Ovary (tissue), 9 donors: ENCODE measurements around the gene TADA2A. TPM values are rescaled to one million over a fixed set of nuclear protein-coding genes. Genes with fewer than 3 reads are reported as not detected.

Source experiments
- DNase-seq, 5 donors: peaks; one replicate each; pipeline ENCODE4 v3.0.0-alpha.2; 2019 to 2020
- H3K27ac ChIP-seq, 2 donors: fragments of 200-600 bp; one replicate each; pipeline versions ENCODE4 v1.5.1 to v1.8.0; 2019 to 2022
- H3K27me3 ChIP-seq: fragments of 200-600 bp; one replicate; pipeline ENCODE4 v1.8.0; 2022
- H3K36me3 ChIP-seq: fragments of 200-600 bp; sonication (generic); one replicate; pipeline ENCODE4 v1.5.1; 2019
- H3K4me1 ChIP-seq: one replicate; pipeline ENCODE4 v1.8.1; 2013; ENCODE audit warnings: mild to moderate bottlenecking, moderate library complexity; ENCODE audit not compliant: insufficient read depth
- H3K4me3 ChIP-seq: fragments of 200-600 bp; sonication (generic); one replicate; pipeline ENCODE4 v1.5.1; 2017
- H3K9me3 ChIP-seq, 2 donors: fragments of 200-600 bp in 1 of 2; sonication (generic) in 1 of 2; one replicate each; pipeline versions ENCODE4 v1.5.1 to v1.8.1; 2013 to 2019; ENCODE audit warnings: mild to moderate bottlenecking in 1 of 2, moderate library complexity in 1 of 2
- EP300 ChIP-seq: sonication (generic); formaldehyde crosslinking; IDR thresholded peaks from one replicate; pipeline ENCODE4 v1.6.1; 2017; ENCODE audit warnings: antibody characterized with exemption
- POLR2A ChIP-seq: fragments of 450-650 bp; IDR thresholded peaks from one replicate; pipeline ENCODE4 v1.6.1; 2017; ENCODE audit warnings: antibody characterized with exemption, mild to moderate bottlenecking, moderate library complexity
- WGBS, 3 donors: extraction: QIAGEN DNeasy Blood & Tissue Kit in 1 of 3; methylation state at CpG; one replicate each; pipeline versions ENCODE4 v1.1.5 to v1.1.7; 2013 to 2017; 5-methylcytosine and 5-hydroxymethylcytosine counted together
- intact Hi-C, 4 donors: fragments of 100-400 bp; cut with DNase I; formaldehyde crosslinking; loops; one replicate each; pipeline versions ENCODE4 v1.11.0 to v1.15.1; 2022 to 2023
- polyA plus RNA-seq, 2 donors: library from polyadenylated mRNA; stranded (reverse); fragments of 200-250 nt in 1 of 2; fragments of 350-450 nt in 1 of 2; fragmentation: Illumina TruSeq in 1 of 2; extraction: RNeasy Lipid Tissue Mini Kit (QIAGEN cat#74804) in 1 of 2; gene quantifications; one replicate each; pipeline ENCODE4 v1.2.3, GENCODE V29; 2013 to 2014
- total RNA-seq, 7 donors: library from RNA; depleted of rRNA in 2 of 7; stranded (reverse); fragments of >200 nt in 2 of 7; fragmentation: NEBNext Ultra II Directional in 3 of 7; extraction: Animal tissue kit (Norgen Biotek cat#: 25700) in 3 of 7; gene quantifications; one replicate each; pipeline versions ENCODE4 v1.1.0 to v1.2.4, GENCODE V29; 2016 to 2023
- TF ChIP-seq, protein P1 (sequence below), 3 donors: fragments of 450-650 bp in 2 of 3; fragments of 200-600 bp in 1 of 3; IDR thresholded peaks; one replicate each; pipeline versions ENCODE4 v1.5.1 to v1.8.0; 2016 to 2022; ENCODE audit warnings: antibody characterized with exemption in 3 of 3, mild to moderate bottlenecking in 1 of 3
- donor health status: DM: no; HTN: no; CAD: no; lungs with moderate emphysema.
- donor health status: DM: no; HTN: no; CAD: no.
- donor health status: Bipolar disorder and iron deficiency.
- donor health status: DM: yes; HTN: yes; CAD: no.
- donor health status: DM: no; HTN: no; CAD: no.
- donor health status: DM: yes; HTN: yes; CAD: no.

Gene TADA2A
- total and polyA plus RNA-seq, 9 donors, result 9.2 to 33.2 (median 23.1) TPM

GRCh38 chr17:37513711-37514110 lies 107.0 kb downstream of the TADA2A start:
- Histone ChIP-seq H3K4me3 (no peak overlapping the region), H3K36me3 (no peaks in the 10 kb centered on the region), H3K27me3 (no peaks in the 10 kb centered on the region), H3K4me1 (no peaks in the 10 kb centered on the region), H3K9me3 (no peaks in the 10 kb centered on the region), H3K27ac (no peak overlapping the region)
- WGBS, 3 donors, result 86 to 91% (median 90%) methylated on average over 10 of the region's 10 CpGs
- DNase-seq, result no peak
- TF ChIP-seq, protein P1, sequence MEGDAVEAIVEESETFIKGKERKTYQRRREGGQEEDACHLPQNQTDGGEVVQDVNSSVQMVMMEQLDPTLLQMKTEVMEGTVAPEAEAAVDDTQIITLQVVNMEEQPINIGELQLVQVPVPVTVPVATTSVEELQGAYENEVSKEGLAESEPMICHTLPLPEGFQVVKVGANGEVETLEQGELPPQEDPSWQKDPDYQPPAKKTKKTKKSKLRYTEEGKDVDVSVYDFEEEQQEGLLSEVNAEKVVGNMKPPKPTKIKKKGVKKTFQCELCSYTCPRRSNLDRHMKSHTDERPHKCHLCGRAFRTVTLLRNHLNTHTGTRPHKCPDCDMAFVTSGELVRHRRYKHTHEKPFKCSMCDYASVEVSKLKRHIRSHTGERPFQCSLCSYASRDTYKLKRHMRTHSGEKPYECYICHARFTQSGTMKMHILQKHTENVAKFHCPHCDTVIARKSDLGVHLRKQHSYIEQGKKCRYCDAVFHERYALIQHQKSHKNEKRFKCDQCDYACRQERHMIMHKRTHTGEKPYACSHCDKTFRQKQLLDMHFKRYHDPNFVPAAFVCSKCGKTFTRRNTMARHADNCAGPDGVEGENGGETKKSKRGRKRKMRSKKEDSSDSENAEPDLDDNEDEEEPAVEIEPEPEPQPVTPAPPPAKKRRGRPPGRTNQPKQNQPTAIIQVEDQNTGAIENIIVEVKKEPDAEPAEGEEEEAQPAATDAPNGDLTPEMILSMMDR (IDR thresholded peaks at IDR 0.05), result no peak
- intact Hi-C loops, result no loop called here

- WGBS, 3 donors, result 15 to 40% (median 36%) methylated on average over 6 of the region's 6 CpGs
- no peaks in the 10 kb centered on the region for H3K36me3 ChIP-seq
- no peaks in the 10 kb centered on the region for H3K9me3 ChIP-seq
- TF ChIP-seq EP300 (no peak), POLR2A (no peak)
- TF ChIP-seq, protein P1 (IDR thresholded peaks at IDR 0.05), result no peak
- H3K4me1 ChIP-seq, result no peaks in the 10 kb centered on the region
- H3K4me3 ChIP-seq, result no peak overlapping the region
- DNase-seq, result no peak
- intact Hi-C loops, result no loop called here
- H3K27ac ChIP-seq, result no peak overlapping the region
- H3K27me3 ChIP-seq, result no peaks in the 10 kb centered on the region
Observed at GRCh38 chr17:37516127-37516571, 109.5 kb downstream of the TADA2A start.

- intact Hi-C loops, result no loop called here
- WGBS, 3 donors, result 83 to 94% (median 94%) methylated on average over 4 of the region's 4 CpGs
- Histone ChIP-seq H3K27ac (no peak overlapping the region), H3K27me3 (no peaks in the 10 kb centered on the region), H3K36me3 (no peaks in the 10 kb centered on the region), H3K4me3 (no peak overlapping the region), H3K9me3 (no peaks in the 10 kb centered on the region), H3K4me1 (no peaks in the 10 kb centered on the region)
- no peak for DNase-seq
- TF ChIP-seq, protein P1 (IDR thresholded peaks at IDR 0.05), result no peak
- TF ChIP-seq POLR2A (no peak), EP300 (no peak)
Observed at GRCh38 chr17:37517881-37518280, 111.2 kb downstream of the TADA2A start.

- Histone ChIP-seq H3K27ac (no peak overlapping the region), H3K27me3 (no peaks in the 10 kb centered on the region), H3K4me3 (no peak overlapping the region), H3K36me3 (no peaks in the 10 kb centered on the region), H3K9me3 (no peaks in the 10 kb centered on the region), H3K4me1 (no peaks in the 10 kb centered on the region)
- DNase-seq, result no peak
- 81 to 83% (median 82%) methylated on average over 8 of the region's 8 CpGs for WGBS, 3 donors
- intact Hi-C loops, result no loop called here
- no peak for TF ChIP-seq POLR2A
- TF ChIP-seq, protein P1 (IDR thresholded peaks at IDR 0.05), result no peak
- no peak for TF ChIP-seq EP300
Observed at GRCh38 chr17:37518826-37519225, 112.1 kb downstream of the TADA2A start.
